HepG2 (cell line): ENCODE results near the gene USP32. TPM values are rescaled to one million over a fixed set of nuclear protein-coding genes. Genes with fewer than 3 reads are reported as not detected.

Experiments used
- ATAC-seq: fragments of 200-7000 bp; cut with Tn5 transposase; 3 replicates; pipeline ENCODE4 v1.9.1; 2020; ENCODE audit warnings: mild to moderate bottlenecking, moderate library complexity
- BruUV-seq: library from RNA; stranded (reverse); fragments of 400-500 nt; replicated peaks from 2 replicates; lab custom pipeline; 2021; lab: Mats Ljungman, UMichigan
- CTCF ChIA-PET: fragments of 300-600 bp; formaldehyde crosslinking; extraction: SDS; loops from one replicate; lab custom pipeline; 2021; ENCODE audit warnings: low total read pairs, inconsistent platforms, low intra/inter-chr PET ratio; lab: Yijun Ruan, JAX
- POLR2A ChIA-PET: fragments of 350-600 bp; sonication (Branson Sonifier 250); formaldehyde crosslinking; loops from one replicate; lab custom pipeline; 2020; ENCODE audit warnings: antibody characterized with exemption, inconsistent platforms; lab: Yijun Ruan, JAX
- DNase-seq: peaks from one replicate; pipeline ENCODE4 v3.0.0-alpha.2; 2015; ENCODE audit warnings: low spot score
- FAIRE-seq: peaks from 3 replicates; lab custom pipeline; 2011; peaks lifted over from hg19 to GRCh38; lab: Jason Lieb, UNC
- H2AFZ ChIP-seq: one replicate; pipeline ENCODE4 v1.6.1; 2011; ENCODE audit warnings: low read length, inconsistent platforms
- H3K27ac ChIP-seq: fragments of 300-600 bp; 3 replicates; pipeline ENCODE4 v1.8.0; 2011; ENCODE audit warnings: mixed run types, mild to moderate bottlenecking, mixed read lengths, low read length, inconsistent platforms; ENCODE audit not compliant: insufficient read depth; ENCODE audit errors: extremely low read length
- H3K27me3 ChIP-seq, 2 experiments: fragments of 200-600 bp in 1 of 2; 2 replicates in 1 of 2; 3 replicates in 1 of 2; pipeline versions ENCODE4 v1.6.0 to v1.8.0; 2011; ENCODE audit warnings: low read length in 2 of 2, mild to moderate bottlenecking in 2 of 2, moderate library complexity in 2 of 2, inconsistent platforms in 1 of 2; ENCODE audit not compliant: insufficient read depth in 2 of 2, control insufficient read depth in 1 of 2
- H3K36me3 ChIP-seq, 2 experiments: fragments of 200-600 bp in 1 of 2; replicated peaks in 1 of 2; 2 replicates in 1 of 2; 3 replicates in 1 of 2; pipeline versions ENCODE4 v1.5.1 to v1.8.0; 2011; ENCODE audit warnings: low read length in 2 of 2, inconsistent platforms in 1 of 2; ENCODE audit not compliant: insufficient read depth in 2 of 2, control insufficient read depth in 1 of 2
- H3K4me1 ChIP-seq: 2 replicates; pipeline ENCODE4 v1.5.1; 2012; ENCODE audit warnings: low read length, inconsistent platforms; ENCODE audit not compliant: insufficient read depth
- H3K4me2 ChIP-seq: 2 replicates; pipeline ENCODE4 v1.6.0; 2011; ENCODE audit warnings: low read depth, low read length, inconsistent platforms
- H3K4me3 ChIP-seq, 3 experiments: fragments of 200-600 bp in 1 of 3; sonication (generic), shearing (Covaris generic) in 1 of 3; replicated peaks in 1 of 3; 2 replicates each; pipeline ENCODE4 v1.5.1; 2011 to 2016; ENCODE audit warnings: low read length in 3 of 3, inconsistent platforms in 2 of 3, low read depth in 2 of 3, mild to moderate bottlenecking in 2 of 3, control low read depth in 1 of 3, mixed read lengths in 1 of 3; ENCODE audit not compliant: insufficient read depth in 1 of 3
- H3K79me2 ChIP-seq: one replicate; pipeline ENCODE4 v1.6.1; 2011; ENCODE audit warnings: low read length, inconsistent platforms; ENCODE audit not compliant: insufficient read depth
- H3K9ac ChIP-seq: 2 replicates; pipeline ENCODE4 v1.6.0; 2011; ENCODE audit warnings: mild to moderate bottlenecking, low read depth, low read length, inconsistent platforms; ENCODE audit not compliant: insufficient read depth
- H3K9me3 ChIP-seq: 2 replicates; pipeline ENCODE4 v1.5.1; 2012; ENCODE audit warnings: mild to moderate bottlenecking, low read length
- H4K20me1 ChIP-seq: 2 replicates; pipeline ENCODE4 v1.6.0; 2011; ENCODE audit warnings: inconsistent platforms, mild to moderate bottlenecking, low read length, moderate library complexity; ENCODE audit not compliant: insufficient read depth
- CREM ChIP-seq, 2 experiments: sonication (generic) in 1 of 2; formaldehyde crosslinking in 1 of 2; IDR thresholded peaks; 2 replicates each; pipeline versions ENCODE4 v1.4.0 to v1.6.1; 2016 to 2020; ENCODE audit warnings: antibody characterized with exemption in 1 of 2, mild to moderate bottlenecking in 1 of 2, missing genetic modification reagents in 1 of 2
- E2F2 ChIP-seq: sonication (generic); formaldehyde crosslinking; IDR thresholded peaks from 2 replicates; pipeline ENCODE4 v1.4.0; 2020; ENCODE audit warnings: missing genetic modification reagents, borderline replicate concordance
- IKZF4 ChIP-seq: sonication (generic); formaldehyde crosslinking; IDR thresholded peaks from 2 replicates; pipeline ENCODE4 v1.5.1; 2020; ENCODE audit warnings: borderline replicate concordance, mild to moderate bottlenecking, low read depth, missing genetic modification reagents; ENCODE audit errors: not compliant biosample characterization
- SETDB1 ChIP-seq: sonication (generic); formaldehyde crosslinking; IDR thresholded peaks from 2 replicates; pipeline ENCODE4 v1.5.1; 2020; ENCODE audit warnings: missing genetic modification reagents, mild to moderate bottlenecking, borderline replicate concordance
- SMARCE1 ChIP-seq: fragments of 450-650 bp; IDR thresholded peaks from 2 replicates; pipeline ENCODE4 v1.6.1; 2017; ENCODE audit warnings: borderline replicate concordance
- TBX3 ChIP-seq: fragments of 450-650 bp; IDR thresholded peaks from 2 replicates; pipeline ENCODE4 v1.6.1; 2017; ENCODE audit warnings: antibody characterized with exemption, mild to moderate bottlenecking, inconsistent platforms, borderline replicate concordance
- TEF ChIP-seq: sonication (generic); formaldehyde crosslinking; IDR thresholded peaks from 2 replicates; pipeline ENCODE4 v1.5.0; 2020; ENCODE audit warnings: missing genetic modification reagents
- ZBTB49 ChIP-seq: sonication (generic); formaldehyde crosslinking; IDR thresholded peaks from 2 replicates; pipeline ENCODE4 v1.4.0; 2020; ENCODE audit warnings: missing genetic modification reagents, borderline replicate concordance
- ZNF136 ChIP-seq: sonication (generic); formaldehyde crosslinking; IDR thresholded peaks from 2 replicates; pipeline ENCODE4 v1.8.1; 2022; ENCODE audit warnings: low read depth, mild to moderate bottlenecking, moderate library complexity, missing genetic modification reagents
- ZNF160 ChIP-seq: sonication (generic); formaldehyde crosslinking; IDR thresholded peaks from 2 replicates; pipeline ENCODE4 v1.8.0; 2022; ENCODE audit warnings: mild to moderate bottlenecking, inconsistent platforms, missing genetic modification reagents
- ZNF737 ChIP-seq: sonication (generic); formaldehyde crosslinking; IDR thresholded peaks from 2 replicates; pipeline ENCODE4 v1.5.0; 2020; ENCODE audit warnings: missing genetic modification reagents, mild to moderate bottlenecking, borderline replicate concordance
- WGBS: methylation state at CpG from one replicate; pipeline ENCODE4 v1.1.6; 2017; ENCODE audit warnings: low lambda C conversion rate; 5-methylcytosine and 5-hydroxymethylcytosine counted together
- in situ Hi-C: cut with HindIII; loops from 2 replicates; pipeline ENCODE4 v1.10.0; 2017; ENCODE audit warnings: low pct_unique_long_range_greater_than_20kb; ENCODE audit not compliant: extremely low pct_ligation_motif_present
- intact Hi-C: fragments of 100-400 bp; cut with micrococcal nuclease; formaldehyde crosslinking; loops from one replicate; pipeline ENCODE4 v1.10.0; 2022; ENCODE audit not compliant: unreplicated experiment
- polyA plus RNA-seq, 8 experiments: library from polyadenylated mRNA; depleted of rRNA in 3 of 8; stranded (reverse) in 7 of 8; unstranded in 1 of 8; fragments of >200 nt; fragmentation: Illumina TruSeq in 4 of 8; extraction: Trizol in 4 of 8; gene quantifications; 2 replicates each; pipeline versions ENCODE4 v1.2.1 to v1.2.3, GENCODE V29; 2011 to 2016; ENCODE audit warnings: low read depth in 4 of 8, missing spikeins in 1 of 8, mixed read lengths in 1 of 8; ENCODE audit not compliant: insufficient read depth in 1 of 8
- total RNA-seq, 5 experiments: library from RNA; depleted of rRNA; stranded (reverse); fragments of >200 nt; fragmentation: Illumina TruSeq; extraction: Trizol; gene quantifications; 2 replicates each; pipeline ENCODE4 v1.2.3, GENCODE V29; 2016; ENCODE audit warnings: low read depth in 1 of 5

The USP32 gene
- total and polyA plus RNA-seq, 2 of the 13 experiments (the other 11 are each of a cell fraction or from before 2014, with no cell fraction given) = 24.9 to 39.9 TPM

GRCh38 chr17:60410001-60410400 is 18.1 kb upstream of the USP32 start:
- WGBS = 79% methylated on average over 4 of the region's 4 CpGs
- ATAC-seq (no peak), FAIRE-seq (no peak), DNase-seq (no peak)
- Histone ChIP-seq H3K36me3 (no peaks in the 10 kb centered on the region), H3K4me3 (no peak overlapping the region), H3K9me3 (no peaks in the 10 kb centered on the region), H3K9ac (no peak overlapping the region), H3K4me1 (peaks cover 13% of the 10 kb centered on the region; the same call in 1 of the 2 replicates), H3K79me2 (no peaks in the 10 kb centered on the region), H3K27me3 (peaks cover 0 to 3% of the 10 kb centered on the region in 2 experiments; a peak in 2 of 5 replicates), H3K4me2 (no peak overlapping the region), H2AFZ (no peak overlapping the region), H4K20me1 (no peaks in the 10 kb centered on the region), H3K27ac (no peak overlapping the region)
- ChIA-PET CTCF (no interaction called here), POLR2A (no interaction called here)
- intact Hi-C loops = no loop called here
- no peak for TF ChIP-seq CREM (IDR thresholded peaks at IDR 0.05)
- no peak for TF ChIP-seq CREM (CRISPR knock-in tag; IDR thresholded peaks at IDR 0.05)
- TF ChIP-seq ZNF160 = no peak
- no peak for TF ChIP-seq SMARCE1
- no peak for TF ChIP-seq SETDB1
- TF ChIP-seq TBX3 = no peak
- TF ChIP-seq ZNF737 (CRISPR knock-in tag) = no peak
- no peak for TF ChIP-seq E2F2
- TF ChIP-seq ZNF136 = no peak
- no peak for TF ChIP-seq ZBTB49 (CRISPR knock-in tag)
- no peak for TF ChIP-seq TEF (CRISPR knock-in tag)
- no peak for TF ChIP-seq IKZF4
- in situ Hi-C loops = no loop called here
- BruUV-seq = no TSS peak
